Fibroblast of the aortic adventitia (primary cell): ENCODE data around the gene HSPBAP1. TPM values are rescaled to one million over a fixed set of nuclear protein-coding genes. Genes with fewer than 3 reads are reported as not detected.

ENCODE experiments used
- total RNA-seq: library from RNA; depleted of rRNA; stranded (reverse); fragments of >200 nt; gene quantifications from 2 replicates; pipeline ENCODE4 v1.2.3, GENCODE V29; 2012; ENCODE audit warnings: low replicate concordance

HSPBAP1 gene
- total RNA-seq, 1 donor, result 9.6 TPM

Other genes starting within 250 kb of the HSPBAP1 start
- 31.7 and 32.6 TPM in 2 replicates for gene PARP9, start 229.5 kb downstream of the HSPBAP1 start, total RNA-seq
- 33.5 and 39.6 TPM in 2 replicates for gene DTX3L, start 229.5 kb downstream of the HSPBAP1 start, total RNA-seq
- 0.72 and 0.82 TPM in 2 replicates for gene PARP15, start 216.2 kb downstream of the HSPBAP1 start, total RNA-seq
- gene PARP14, start 113.0 kb downstream of the HSPBAP1 start, total RNA-seq, result 41.6 and 73.8 TPM in 2 replicates
- gene SLC49A4, start 1.2 kb upstream of the HSPBAP1 start, total RNA-seq, result 24.1 and 30.0 TPM in 2 replicates
- gene SEMA5B, start 233.9 kb upstream of the HSPBAP1 start, total RNA-seq, result 0.18 and 0.41 TPM in 2 replicates